GM19240 (cell line): Measurements from ENCODE around the gene XPA.
"Not testable (repeated sequence)": the region's sequence is repeated elsewhere in the genome, so short reads cannot be mapped to it uniquely, and the experiment has no call there.

ENCODE experiments used
- DNase-seq: peaks from one replicate; pipeline ENCODE4 v3.0.0; 2011; ENCODE audit warnings: low spot score; ENCODE audit not compliant: insufficient read length

XPA gene

DNA sequence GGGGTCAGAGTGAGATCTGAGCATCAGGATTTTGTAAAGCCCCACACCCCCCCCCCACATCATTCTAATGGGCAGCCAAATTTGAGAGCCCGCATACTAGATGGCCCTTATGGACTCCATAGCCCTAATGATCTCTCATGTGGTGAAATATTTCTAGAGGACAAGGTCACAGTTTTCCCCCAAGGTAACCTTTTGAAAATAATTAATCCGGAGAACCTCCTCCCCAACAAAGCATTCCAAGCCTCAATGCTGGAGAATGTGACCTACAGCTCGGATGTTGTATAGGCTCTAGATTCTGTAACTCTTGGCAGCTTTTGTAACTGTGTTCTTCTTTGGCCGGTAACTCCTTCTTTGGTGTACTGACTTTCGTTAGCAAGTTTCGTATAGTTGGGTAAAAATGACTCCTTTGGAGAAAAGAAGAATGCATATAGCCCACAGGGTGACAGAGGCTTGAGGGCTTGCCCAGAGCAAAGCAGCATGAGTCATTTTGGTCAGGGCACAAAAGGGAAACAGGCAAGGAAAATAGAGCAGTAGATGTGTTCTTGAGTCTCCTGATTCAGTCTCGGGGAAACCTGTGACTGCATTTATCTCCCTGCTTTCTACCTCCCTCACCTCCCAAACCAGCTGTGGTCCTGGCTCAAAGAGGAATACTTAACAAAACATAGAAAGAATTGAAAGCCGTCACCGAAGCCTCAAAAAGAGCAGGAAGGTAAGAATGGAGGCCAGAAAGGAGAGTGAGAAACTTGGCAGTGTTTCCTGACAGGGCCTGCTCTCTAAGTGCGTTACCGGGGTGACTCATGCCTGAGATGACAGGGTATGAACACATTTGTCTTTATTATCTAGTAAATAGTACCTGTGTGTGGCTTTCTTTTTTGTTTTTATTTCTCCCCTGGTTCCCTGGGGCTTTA, 6.6 kb upstream of the XPA start:
- no peak for DNase-seq

DNA sequence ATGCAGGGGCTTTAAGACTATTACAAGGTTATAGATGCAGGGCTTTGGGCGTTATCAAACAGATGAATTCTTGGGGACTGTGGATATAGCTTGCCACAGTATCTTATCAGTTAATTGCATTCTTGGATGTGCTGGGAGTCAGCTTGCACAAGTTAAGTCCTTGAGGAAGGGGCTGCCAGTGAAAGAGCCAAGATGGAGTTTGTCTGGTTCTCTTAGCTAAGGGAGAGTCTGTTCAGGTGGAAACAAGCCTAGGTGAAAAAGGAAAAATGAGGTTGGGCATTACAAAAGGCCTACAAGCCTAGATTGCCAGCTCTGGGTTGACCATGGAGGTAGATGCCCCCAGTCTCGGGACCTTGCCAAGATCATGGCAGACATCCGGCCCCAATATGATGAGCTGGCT, 2.7 kb upstream of the XPA start:
- not testable (repeated sequence) for DNase-seq

DNA sequence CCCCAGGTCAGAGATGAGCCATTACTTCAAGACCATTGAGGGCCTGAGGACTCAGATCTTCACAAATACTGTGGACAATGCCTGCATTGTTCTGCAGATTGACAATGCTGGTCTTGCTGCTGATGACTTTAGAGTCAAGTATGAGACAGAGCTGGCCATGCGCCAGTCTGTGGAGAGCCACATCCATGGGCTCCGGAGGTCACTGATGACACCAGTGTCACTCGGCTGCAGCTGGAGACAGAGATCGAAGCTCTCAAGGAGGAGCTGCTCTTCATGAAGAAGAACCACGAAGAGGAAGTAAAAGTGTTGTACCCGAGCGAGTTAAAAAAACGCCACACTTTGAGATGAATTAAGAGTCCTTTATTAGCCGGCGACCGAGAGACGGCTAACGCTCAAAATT, 2.1 kb upstream of the XPA start:
- not testable (repeated sequence) for DNase-seq

DNA sequence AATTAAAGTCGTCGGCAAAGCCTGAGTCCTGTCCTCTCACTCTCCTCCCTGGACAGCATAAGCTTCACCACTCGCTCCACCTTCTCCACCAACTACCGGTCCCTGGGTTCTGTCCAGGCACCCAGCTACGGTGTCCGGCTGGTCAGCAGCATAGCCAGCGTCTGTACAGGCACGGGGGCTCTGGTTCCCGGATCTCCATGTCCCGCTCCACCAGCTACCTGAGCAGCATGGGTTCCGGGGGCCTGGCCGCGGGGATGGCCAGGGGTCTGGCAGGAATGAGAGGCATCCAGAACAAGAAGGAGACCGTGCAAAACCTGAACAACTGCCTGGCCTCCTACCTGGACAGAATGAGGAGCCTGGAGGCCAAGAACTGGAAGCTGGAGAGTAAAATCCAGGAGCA, 1.7 kb upstream of the XPA start:
- DNase-seq: no peak

DNA sequence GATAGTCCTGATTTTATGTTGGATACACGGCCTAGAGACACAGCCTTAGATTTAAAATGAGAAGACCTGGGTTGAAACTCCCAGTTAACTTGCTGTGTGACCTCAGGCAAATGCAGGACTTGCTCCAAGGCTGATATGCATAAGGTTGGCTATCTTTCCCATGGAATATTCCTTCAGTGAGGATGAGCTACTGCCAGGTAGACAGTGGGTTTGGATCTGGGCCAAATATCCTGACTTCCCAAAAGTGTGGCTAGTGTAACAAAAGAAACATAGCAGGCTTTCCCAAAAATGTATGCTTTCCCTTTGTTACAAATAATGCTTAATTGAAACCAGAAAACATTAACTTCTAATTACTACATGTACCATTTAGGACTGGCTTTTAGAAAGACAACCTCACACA, 697 bp upstream of the XPA start:
- DNase-seq: no peak

DNA sequence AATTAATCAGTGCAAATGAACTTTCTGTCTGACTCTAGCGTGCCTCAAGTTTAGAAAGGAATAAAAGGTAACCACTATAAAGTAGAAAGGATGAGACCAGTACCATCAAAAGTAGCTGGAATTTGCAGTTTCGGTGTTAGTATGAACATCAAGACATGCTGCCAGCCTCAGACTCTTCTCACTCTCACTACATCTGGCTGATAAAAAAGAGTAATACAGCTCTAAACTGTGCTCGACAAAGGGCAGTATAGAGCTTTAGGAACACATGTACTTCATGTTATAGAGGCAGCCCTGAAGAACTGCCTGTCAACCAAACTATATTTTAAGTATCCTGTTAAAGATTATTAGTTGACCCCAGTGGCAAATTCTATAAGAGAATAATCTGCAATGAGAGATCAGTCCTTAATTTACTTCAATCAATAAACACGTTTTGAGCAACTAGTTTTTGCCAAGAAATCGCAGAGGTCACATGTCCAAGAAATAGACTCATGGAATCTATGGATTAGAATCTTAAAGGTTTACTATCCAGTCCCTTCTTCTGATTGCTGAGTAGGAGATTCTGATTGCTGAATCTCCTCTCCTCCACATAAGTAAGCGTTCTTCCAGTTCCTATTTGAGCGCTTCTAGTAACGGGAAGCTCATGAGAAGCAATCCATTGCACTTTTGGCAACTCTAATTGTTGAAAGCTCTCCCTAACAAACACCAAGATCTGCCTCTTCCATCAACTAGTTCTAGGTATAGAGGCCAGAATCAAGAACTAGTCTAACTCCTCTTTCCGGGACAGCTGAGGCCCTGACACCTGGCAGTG, 941 bp downstream of the XPA start:
- DNase-seq: no peak

DNA sequence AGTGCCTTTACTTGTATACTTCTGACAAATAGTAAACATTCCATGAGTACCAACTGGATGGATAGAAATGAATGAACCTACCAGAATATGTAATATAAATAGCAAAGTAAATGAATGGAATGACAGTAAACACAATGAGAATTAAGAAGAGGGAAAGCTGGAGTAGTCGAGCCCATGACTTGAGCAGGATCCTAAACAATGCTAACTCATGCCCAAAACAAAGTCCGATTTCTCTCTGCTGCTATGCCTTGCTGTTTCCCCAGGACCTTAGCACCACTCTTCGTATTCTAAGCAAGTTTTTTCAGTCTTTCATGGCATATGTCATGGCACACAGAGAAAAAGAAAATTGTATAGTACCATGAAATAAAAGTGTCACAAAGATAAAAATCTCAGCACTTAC, 1.8 kb downstream of the XPA start:
- no peak for DNase-seq

DNA sequence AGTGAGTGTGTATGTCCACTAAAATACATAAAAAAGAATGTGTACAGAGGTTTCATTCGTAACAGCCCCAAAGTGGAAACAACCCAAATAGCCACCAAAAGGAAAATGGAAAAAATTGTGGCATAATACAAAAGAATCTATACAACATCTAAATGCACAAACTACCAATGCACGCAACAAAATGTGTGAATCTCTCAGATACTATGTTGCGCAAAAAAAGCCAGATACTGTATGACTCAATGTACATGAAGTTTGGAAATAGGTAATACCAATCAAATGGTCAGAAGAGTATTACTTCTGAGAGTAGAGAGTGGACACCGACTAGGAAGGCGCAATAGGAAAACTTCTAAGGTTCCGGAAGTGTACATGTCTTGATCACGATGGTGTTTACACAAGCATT, 2.4 kb downstream of the XPA start:
- no peak for DNase-seq

DNA sequence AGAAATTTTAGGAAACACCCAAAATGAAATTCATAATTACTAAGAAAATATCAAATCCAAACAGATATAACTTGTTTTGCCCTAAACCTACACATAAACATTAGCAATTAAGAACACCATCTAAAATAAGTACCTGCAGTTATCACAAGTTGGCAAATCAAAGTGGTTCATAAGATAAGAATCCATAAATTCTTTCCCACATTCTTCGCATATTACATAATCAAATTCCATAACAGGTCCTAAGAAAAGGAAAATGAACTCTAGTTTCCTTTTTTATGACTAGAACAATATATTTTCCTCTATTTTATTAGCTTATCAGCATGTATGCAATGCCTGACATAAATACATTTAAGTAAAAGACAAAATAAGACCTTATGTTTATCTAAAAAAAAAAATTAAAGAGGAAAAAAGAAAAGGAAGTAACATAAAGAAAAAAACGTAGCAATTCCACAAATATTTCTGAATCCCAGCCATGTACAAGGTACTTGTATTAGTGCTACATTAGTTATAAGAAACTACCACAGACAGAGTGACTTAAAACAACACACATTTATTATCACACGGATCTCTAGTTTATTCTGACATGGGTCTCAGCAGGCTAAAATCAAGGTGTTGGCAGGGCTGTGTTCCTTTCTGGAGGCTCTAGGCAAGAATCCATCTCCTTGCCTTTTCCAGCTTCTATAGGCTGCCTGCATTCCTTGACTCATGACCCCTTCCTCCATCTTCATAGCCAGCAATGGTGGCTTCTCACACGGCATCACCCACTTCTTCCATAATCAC, 7.5 kb downstream of the XPA start:
- no peak for DNase-seq

DNA sequence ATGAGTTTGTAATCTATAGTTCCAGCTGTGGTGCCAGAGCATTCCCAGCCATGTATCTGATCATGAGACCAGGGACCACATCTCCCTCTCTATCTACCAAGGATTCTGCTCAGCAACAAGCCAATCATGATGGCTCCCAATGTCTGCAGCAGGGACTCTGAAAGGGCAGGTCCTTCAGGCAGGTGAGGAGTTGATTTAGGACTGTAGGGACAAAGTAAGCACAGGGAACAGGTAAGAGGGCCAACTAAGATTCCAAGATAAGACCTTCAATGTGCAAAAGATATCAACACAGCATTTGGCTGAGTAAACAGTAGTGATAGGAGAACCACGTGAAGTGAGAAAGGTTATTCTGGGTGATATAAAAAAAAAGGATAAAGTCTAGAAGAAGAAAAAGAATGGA, 8.5 kb downstream of the XPA start:
- DNase-seq: no peak

DNA sequence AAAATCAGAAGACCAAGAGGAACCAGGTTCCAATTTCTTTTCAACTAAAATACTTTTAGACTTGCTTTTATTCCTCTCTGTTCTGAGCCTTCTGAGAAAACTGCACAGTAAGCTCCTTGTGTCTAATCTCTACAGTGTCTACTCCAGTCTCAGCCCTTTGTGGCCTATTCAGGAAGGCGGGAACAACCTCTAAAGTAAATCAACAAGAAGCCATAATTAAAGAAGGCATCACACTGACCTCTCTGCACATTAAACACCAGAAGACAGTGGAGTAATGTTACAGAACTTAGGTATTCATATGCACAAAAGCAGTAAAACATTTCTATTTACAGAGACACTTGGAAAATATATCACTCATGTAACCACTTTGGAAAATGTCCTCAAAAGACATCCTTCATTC, 14.9 kb downstream of the XPA start:
- no peak for DNase-seq

DNA sequence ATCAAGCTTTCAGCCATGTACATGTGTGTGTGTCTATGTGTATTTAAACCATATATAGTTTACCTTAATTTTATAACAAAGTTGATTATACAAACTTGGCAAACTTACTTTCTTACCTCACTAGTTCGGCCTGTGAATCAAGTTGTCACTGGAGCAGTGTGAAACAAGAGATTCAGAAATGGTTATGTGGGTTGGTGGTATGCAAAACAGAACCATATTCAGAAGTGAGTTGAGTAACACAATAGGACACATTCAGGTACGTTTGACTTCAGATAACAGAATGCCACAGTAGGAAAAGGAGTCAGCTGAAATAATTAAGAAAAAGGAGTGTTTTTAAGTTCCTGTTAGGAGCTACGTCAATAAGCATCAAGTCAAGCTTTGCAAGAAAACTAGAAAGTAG, 21.5 kb downstream of the XPA start:
- DNase-seq: no peak

DNA sequence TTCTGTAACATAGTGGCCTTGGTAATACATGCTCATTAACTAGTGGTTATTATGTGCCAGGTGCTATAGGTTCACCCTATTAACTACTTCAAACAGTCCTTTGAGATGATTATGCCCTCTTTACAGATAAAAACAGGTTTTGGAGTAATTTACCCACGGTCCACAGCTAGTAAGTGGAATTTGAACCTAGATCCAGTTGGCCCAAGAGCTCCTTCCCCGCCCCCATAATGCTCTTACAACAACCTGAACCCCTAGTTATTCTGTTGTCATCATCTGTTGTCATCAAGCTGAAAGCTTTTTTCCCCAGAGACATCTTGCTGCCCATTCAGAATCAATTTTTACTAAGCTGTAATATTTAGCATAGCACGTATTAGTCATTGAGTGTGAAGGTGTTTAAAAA, 23.2 kb downstream of the XPA start:
- no peak for DNase-seq

DNA sequence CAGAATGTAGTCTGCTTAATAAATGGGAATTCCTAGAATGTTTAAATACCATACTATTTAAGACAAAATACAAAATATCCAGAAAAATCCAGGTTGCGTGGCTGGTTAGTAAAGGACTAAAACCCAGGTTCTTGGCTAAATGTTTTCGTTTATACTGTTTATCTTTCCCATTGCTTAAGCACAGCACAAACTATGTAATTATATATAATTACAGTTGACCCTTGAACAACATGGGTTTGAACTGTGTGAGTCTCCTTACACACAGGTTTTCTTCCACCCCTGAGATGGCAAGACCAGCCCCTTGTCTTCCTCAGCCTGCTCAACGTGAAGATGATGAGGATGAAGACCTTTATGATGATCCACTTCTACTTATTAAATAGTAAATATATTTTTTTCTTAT, 24.7 kb downstream of the XPA start:
- DNase-seq: no peak

DNA sequence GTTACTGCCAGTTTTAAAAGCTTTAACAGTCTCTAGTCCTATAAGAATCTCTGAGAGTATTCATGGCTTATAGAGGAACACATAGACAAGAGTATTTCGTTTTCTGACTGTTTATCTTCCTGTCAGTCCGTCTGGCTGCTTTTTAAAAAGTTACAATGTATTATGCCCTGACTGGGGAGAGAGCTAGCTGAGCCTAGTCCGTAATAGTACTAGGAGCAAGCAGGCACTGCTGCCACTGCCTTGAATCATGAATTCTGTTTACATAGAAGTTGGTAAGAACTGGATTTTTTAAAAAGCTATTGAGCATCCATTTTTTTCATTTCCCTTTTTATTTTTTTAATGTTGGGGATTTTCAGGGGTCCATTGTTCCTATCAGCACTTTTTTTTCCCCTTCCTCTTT, 26.6 kb downstream of the XPA start:
- DNase-seq: no peak

DNA sequence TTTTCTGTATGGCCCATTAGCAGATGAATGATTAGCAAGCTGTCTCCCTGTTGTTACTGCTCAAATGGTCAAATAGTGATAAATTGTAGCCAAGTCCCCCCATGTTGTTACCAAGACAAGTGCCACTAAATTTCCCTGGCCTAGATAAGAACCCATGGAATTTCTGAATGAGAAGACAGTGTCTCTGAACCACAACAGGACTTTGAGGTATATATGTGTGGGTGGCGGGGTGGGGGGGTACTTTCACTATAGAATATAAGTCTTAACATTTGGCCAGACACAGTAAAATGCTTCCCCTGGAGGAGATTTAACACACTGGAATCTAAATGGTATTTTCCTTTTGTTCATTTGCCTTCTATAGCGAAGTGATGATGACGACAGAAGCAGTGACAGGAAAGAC, 28.7 kb downstream of the XPA start:
- DNase-seq: no peak

DNA sequence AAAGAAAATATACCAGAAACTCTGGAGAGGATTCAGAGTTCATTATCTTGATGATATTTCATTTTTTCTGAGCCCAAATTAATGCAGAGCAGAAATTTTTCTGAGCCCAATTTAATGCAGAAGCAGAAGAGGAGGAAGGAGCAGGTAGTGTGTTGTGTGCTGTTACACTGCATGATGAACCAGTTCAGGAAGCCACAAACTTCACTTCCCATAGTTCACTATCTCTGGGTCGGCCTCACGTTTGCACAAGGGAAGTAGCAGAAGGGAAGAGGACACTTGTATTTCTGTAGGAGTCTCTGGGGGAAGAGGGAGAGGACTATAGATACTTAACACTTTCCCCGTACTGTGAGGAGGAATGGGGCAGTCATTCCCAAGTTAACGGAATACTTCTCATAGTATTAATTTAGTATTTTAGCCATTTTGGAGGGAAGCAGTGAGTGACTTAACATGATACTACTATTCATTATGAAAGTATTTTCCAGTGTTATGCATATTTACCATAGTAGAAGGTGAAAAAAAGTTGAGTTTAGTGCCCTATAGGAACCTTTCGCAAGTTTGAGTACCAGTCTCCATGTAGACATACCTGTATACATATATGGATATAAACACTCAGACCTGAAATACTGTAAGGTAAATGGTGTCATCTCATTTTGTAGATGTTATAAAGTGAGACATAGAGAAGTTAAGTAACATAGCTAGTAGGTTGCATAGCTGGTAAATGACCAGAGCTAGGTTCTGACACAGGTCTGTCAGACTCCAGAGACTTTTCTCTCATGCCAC, 30.0 kb downstream of the XPA start:
- no peak for DNase-seq

DNA sequence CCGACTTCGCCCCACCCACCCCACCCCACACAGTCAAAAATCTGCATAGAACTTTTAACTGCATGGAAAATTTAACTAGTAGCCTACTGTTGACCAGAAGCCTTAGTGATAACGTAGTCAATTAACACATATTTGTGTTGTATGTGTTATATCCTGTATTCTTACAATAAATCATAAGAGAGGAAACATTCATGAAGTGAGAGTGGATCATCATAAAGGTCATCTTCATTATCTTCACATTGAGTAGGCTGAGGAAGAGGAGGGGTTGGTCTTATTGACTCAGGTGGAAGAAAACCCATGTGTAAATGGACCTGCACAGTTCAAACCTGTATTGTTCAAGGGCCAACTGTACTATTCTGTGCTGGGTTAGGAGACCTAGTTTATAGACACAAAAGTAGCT, 31.4 kb downstream of the XPA start:
- DNase-seq: no peak

DNA sequence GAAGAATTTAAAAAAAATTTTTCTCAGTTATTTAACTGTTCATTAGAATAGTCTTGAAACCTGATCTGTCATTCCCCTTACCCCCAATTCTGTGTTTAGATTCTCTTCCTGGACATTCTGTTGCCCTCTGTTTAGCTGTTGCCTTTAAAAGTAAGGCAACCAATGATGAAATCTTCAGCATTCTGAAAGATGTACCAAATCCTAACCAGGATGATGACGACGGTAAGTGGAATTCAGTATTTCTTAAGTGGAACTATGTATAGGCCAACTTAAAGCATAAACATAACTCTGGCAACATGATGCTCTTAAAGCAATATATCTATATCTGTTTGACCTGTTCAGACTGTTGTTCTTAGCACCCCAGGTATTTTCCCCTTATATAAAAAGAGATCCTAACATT, 36.3 kb downstream of the XPA start:
- DNase-seq: no peak

DNA sequence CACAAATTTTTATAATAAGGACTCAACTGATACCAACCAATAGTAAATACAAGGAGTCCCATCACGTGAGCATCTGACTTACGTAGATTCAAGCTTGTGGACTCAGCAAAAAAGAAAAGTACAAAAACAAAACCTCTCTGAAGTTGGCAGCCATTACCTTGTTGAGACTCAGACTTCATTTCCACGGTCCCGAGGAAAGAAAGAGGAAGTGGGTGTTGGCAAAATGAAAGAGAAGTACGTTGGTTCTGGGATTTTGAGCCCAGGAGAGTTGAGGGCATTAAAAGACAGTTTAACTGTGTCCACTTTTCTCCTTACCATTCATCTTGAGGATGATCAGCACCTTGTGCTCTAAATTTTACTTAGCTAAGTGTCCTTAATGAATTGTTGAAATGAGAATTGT, 36.8 kb downstream of the XPA start:
- DNase-seq: no peak

DNA sequence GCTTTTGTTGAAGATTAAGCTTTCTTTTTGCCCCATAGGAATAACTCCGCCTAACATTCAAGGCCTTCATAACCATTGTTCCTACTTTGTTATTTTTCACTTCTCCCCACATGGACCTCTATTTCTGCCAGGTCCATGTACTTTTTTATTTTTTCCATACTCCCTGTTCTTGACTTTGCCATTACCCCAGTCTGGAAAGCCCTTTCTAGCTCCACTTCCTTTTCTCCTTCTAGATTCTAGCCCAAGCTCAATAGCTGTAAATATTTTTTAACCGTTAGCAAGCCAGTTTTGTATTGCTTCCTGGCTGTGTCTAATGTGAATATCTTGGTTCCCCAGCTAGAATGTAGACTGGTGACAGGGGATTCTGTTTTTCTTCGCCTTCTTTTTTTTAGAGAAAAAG, 37.4 kb downstream of the XPA start:
- DNase-seq: no peak
